NCI-H1694 treated with DMSO at 0.1 percent for 48 hours (cell line): ENCODE results near the gene RNF2.
"Not testable (repeated sequence)": the region's sequence is repeated elsewhere in the genome, so short reads cannot be mapped to it uniquely, and the experiment has no call there.

ENCODE experiments used
- DNase-seq: peaks from one replicate; lab custom pipeline; 2025; lab: John Stamatoyannopoulos, UW

Gene RNF2

DNA sequence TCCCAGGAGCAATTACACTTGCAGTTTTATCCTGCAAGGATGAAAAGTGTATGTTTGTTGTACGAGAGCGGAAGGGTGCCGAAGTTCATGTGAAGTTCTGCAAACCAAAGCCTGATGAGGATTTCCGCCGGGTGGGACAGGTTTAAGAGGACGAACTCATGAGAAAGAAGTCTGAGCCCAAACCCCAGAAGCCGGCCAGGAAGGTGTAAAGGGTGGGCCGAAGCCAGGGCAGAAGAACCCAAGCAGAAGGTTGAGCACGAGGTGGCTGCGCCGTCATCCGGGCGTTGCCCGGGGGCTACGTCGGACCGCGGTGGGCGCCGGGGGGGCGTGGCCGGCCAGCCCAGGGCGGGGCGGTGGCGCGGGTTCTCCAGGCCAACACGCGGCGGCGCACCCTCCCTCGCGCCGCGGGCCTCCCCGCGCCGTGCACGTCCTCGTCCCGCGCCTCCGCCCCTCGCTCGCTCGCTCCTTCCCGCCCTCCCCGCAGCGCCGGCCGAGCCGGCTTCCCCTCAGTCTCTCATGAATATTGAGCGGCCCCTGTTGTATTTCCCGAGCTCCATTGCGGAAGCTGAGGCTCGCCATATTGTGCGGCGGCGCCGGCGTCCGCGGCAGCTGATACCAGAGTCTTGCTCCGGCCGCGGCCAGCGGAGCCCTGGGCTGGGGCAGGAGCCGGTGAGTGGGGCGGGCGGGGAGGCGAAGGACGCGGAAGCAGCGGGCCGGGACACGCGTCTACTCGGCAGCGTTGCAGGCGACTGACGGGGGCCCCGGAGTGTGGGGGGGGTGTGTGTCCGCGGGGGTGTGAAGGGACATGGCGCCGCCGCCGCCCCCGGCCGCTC, at the start of gene RNF2:
Gene RNF2 (plus strand): TSS at position 578 of the 833 bp plus-strand sequence. CDS start 41,996 bp downstream, outside the sequence.
- peak; percentile 64 for DNase-seq

- DNase-seq: not testable (repeated sequence)
These were observed 45.4 kb upstream of the RNF2 start for GRCh38 chr1:184999974-185000373.

GRCh38 chr1:185001312-185001880, 44.0 kb upstream of the RNF2 start:
- not testable (repeated sequence) for DNase-seq

- no peak for DNase-seq
These were observed 36.5 kb upstream of the RNF2 start for GRCh38 chr1:185008838-185009237.

- no peak for DNase-seq
These were observed 35.0 kb upstream of the RNF2 start for GRCh38 chr1:185010361-185010760.

- DNase-seq: no peak
These were observed 30.4 kb upstream of the RNF2 start for GRCh38 chr1:185014941-185015340.

- no peak for DNase-seq
These were observed 29.7 kb upstream of the RNF2 start for GRCh38 chr1:185015631-185016030.

DNA sequence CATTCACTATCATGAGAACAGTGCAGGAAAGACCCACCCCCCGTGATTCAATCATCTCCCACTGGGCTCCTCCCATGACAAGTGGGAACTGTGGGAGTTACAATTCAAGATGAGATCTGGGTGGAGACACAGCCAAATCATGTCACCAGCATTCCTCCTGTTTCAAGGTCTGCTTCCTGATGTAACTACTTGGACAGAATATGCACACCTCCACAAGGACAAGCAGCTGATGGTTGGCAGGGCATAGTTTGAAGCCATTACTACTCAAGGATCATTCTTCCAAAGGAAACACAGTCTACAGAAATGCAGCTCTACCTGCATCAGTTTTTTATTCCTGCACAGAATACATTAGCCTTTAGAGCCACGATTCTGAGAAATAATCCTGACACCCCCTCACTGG, 28.5 kb upstream of the RNF2 start:
- no peak for DNase-seq

DNA sequence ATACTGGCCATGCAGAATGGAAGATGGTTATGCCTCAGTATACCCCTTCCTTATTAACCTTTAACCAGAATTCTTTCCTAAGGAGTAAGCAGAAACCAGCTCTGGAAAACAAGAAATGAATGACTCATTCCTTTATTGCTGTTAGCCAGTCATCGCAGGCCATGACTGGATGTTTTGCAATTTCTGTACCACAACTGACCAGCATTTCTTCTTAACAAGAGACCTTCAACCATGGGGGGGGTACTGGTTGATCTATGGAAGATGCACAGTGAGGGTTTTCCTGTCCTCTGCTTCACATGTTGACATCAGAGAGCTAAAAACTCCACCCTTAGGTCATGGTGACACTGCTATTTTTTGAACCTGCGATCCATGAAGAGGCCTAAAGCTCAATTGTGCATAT, 28.0 kb upstream of the RNF2 start:
- DNase-seq: no peak

GRCh38 chr1:185017966-185018365, 27.4 kb upstream of the RNF2 start:
- DNase-seq: no peak

- DNase-seq: no peak
These were observed 18.0 kb upstream of the RNF2 start for GRCh38 chr1:185027252-185027882.

GRCh38 chr1:185033686-185034085, 11.7 kb upstream of the RNF2 start:
- no peak for DNase-seq

- no peak for DNase-seq
These were observed 10.1 kb upstream of the RNF2 start for GRCh38 chr1:185035258-185035657.

- no peak for DNase-seq
These were observed 6.5 kb upstream of the RNF2 start for GRCh38 chr1:185038813-185039376.

DNA sequence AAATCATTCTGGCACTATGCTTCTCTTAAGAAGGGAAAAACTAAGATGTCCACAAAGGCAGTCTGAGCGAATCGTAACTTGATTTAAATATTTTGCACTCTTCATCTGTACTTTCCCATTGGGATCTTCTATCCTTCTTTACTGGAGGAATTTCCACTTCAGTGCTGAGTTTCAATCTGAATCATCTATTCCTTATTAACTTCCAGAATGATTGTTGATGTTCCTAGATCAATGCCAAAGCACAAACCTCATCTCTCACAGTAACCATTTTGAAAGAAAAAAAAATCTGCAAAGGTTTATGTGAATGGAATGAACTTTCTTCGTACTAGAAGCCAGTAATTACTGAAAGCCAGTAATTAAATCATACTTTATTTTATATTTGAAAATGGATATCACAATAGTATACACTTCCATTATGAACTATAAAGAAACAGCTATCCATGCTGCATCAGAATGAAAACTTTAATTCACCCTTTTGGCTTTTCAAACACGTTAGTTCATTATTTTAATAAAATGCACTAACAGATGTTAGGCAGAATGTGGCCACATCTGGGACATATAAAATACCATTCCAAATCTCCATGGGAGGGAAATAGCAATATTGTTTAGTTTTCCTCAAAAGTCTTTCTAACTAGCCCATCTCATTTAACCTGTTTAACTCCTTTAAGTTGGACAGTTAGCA, 5.5 kb upstream of the RNF2 start:
- DNase-seq: no peak

DNA sequence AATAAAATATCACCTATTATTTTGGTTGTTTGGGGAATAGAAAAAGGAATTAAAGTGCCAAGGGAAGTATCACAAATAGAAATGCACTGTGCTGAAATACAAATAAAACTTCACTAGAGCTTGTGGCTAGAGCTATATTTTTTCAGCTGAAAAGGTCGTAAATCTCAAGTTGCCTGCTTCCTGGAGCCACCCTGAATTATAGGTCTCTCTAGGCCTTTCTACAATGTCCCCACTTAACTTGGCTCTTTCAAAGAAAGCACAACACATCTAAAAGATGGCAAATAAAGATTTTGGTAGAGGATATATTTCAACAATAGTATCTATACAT, 5.0 kb upstream of the RNF2 start:
- no peak for DNase-seq

DNA sequence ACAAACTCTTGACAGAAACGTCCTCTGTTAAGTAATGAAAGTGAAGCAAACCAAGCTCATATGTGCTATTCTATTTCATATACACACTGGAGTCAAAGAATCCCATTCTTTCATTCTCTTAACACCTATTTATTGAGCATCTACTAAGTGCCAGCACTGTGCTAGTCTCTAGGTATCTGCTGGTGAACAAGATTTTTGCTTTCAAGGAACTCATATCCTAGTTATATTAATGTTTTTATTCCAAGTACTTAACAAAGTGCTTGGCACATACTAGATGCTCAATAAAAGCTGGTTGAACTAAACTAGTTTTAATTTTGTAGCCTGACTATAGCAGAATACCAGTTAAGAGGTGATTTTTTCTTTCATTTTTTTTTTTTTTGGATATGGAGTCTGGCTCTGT, 3.6 kb upstream of the RNF2 start:
- no peak for DNase-seq

- no peak for DNase-seq
These were observed 2.6 kb upstream of the RNF2 start for GRCh38 chr1:185042737-185043136.

DNA sequence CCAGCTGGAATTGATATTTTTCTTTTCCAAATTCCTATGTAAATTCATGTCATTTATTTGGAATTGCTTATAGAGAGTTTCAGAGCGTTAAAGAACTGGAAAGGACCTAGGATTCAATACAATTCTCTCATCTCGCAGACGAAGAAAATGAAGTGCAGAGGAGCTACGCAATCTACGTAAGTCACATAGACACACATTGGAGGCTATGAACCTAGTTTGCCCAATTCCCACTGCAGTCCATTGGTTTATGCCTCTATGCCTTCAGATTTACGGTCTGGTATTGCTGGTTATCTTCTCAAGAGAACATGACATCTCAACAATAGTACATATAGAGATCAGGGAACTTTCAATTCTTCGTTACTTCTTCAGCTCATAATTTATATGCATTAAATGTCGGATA, 971 bp upstream of the RNF2 start:
- DNase-seq: no peak

GRCh38 chr1:185045814-185046492, 595 bp downstream of the RNF2 start:
- DNase-seq: no peak

- DNase-seq: no peak
These were observed 1.3 kb downstream of the RNF2 start for GRCh38 chr1:185046668-185047067.

DNA sequence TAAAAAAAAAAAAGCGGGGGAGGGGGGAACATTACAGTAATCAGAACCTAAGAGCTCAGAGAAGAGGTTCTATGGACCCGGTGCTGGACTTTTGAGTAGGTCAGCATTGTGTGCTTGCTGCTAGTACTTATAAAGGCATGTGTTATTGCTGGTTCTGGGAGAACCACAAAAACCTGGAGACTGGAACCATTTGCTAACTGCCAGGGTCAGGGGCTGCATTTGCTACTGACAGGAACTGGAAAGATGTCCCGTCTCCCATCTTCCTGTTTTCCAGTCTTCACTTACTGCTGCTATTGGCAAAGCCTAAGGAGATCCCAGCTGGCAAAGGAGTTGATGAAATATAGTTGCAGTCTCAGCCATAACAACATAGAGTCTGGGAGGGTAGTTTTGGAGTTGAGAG, 4.3 kb downstream of the RNF2 start:
- no peak for DNase-seq
